GM21576 (cell line): ENCODE results near the gene PTH1R.

ENCODE experiments used
- ATAC-seq: cut with Tn5 transposase; IDR thresholded peaks from one replicate; pipeline ENCODE4 v1.9.1; 2021; ENCODE audit warnings: mild to moderate bottlenecking, moderate library complexity; ENCODE audit not compliant: unreplicated experiment

Gene PTH1R

GRCh38 chr3:46863261-46863782 is 14.2 kb upstream of the PTH1R start, which contains the start of gene MYL3:
MYL3 (minus strand) TSS chr3:46863444; CDS start chr3:46863390, 54 bp downstream.
- ATAC-seq = no peak

GRCh38 chr3:46864061-46864881 is 13.2 kb upstream of the PTH1R start:
- ATAC-seq = no peak

- ATAC-seq = no peak
Measured at GRCh38 chr3:46865031-46865507, 12.5 kb upstream of the PTH1R start.

GRCh38 chr3:46865546-46865945 is 12.0 kb upstream of the PTH1R start:
- no peak for ATAC-seq

GRCh38 chr3:46866032-46866595 is 11.4 kb upstream of the PTH1R start:
- ATAC-seq = no peak

GRCh38 chr3:46866720-46867549 is 10.6 kb upstream of the PTH1R start:
- ATAC-seq = no peak

GRCh38 chr3:46867550-46867898 is 10.0 kb upstream of the PTH1R start:
- ATAC-seq = no peak

- no peak for ATAC-seq
Measured at GRCh38 chr3:46868287-46868686, 9.2 kb upstream of the PTH1R start.

GRCh38 chr3:46868948-46869347 is 8.6 kb upstream of the PTH1R start:
- ATAC-seq = no peak

- ATAC-seq = no peak
Measured at GRCh38 chr3:46869440-46869839, 8.1 kb upstream of the PTH1R start.

GRCh38 chr3:46870651-46871050 is 6.9 kb upstream of the PTH1R start:
- no peak for ATAC-seq

GRCh38 chr3:46871222-46871621 is 6.3 kb upstream of the PTH1R start:
- ATAC-seq = no peak

GRCh38 chr3:46873521-46873920 is 4.0 kb upstream of the PTH1R start:
- ATAC-seq = no peak

- ATAC-seq = no peak
Measured at GRCh38 chr3:46874430-46874829, 3.1 kb upstream of the PTH1R start.

GRCh38 chr3:46875560-46875959 is 2.0 kb upstream of the PTH1R start:
- ATAC-seq = no peak

GRCh38 chr3:46876313-46877300 is 914 bp upstream of the PTH1R start:
- no peak for ATAC-seq

- ATAC-seq = no peak
Measured at GRCh38 chr3:46878781-46879436, 1.4 kb downstream of the PTH1R start.

- no peak for ATAC-seq
Measured at GRCh38 chr3:46880884-46881595, 3.5 kb downstream of the PTH1R start.
